Sciatic nerve (tissue), 2 donors: ENCODE data around the gene MAPKAP1. TPM values are rescaled to one million over a fixed set of nuclear protein-coding genes. Genes with fewer than 3 reads are reported as not detected.

Experiments used
- ATAC-seq: fragments of 200-7000 bp; cut with Tn5 transposase; one replicate; pipeline ENCODE4 v1.9.1; 2020; ENCODE audit warnings: mild to moderate bottlenecking, moderate library complexity
- DNase-seq: peaks from one replicate; pipeline ENCODE4 v3.0.0-alpha.2; 2020; ENCODE audit warnings: low spot score
- intact Hi-C: fragments of 100-400 bp; cut with DNase I; formaldehyde crosslinking; loops from one replicate; pipeline ENCODE4 v1.14.2; 2022
- total RNA-seq: library from RNA; stranded (reverse); fragmentation: NEBNext Ultra II Directional; extraction: Animal tissue kit (Norgen Biotek cat#: 25700); gene quantifications from one replicate; pipeline ENCODE4 v1.2.1, GENCODE V29; 2021
- donor health status: DM: no; HTN: no; CAD: no.
- donor health status: DM: no; HTN: no; CAD: no.

Gene MAPKAP1
- total RNA-seq, 1 donor from 2014 or later: 54.6 TPM

DNA sequence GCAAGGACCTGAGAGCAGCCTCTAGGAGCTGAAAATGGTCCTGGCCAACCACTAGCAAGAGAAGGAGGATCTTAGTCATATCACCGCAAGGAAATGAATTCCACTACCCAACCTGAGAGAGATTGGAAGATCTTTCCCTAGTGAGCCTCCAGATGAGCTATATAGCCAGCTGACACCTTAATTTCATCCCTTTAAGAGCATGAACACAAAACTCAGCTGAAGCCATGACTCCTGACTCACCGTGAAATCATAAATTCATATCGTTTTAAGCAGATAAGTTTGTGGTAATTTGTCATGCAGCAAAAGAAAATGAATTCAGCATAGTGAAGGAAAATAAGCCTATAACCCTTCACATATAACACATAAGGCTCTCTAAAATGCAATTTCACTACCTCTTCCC, 23.5 kb downstream of the MAPKAP1 start:
- no peak for ATAC-seq
- DNase-seq: no peak
- intact Hi-C loops: no loop called here

DNA sequence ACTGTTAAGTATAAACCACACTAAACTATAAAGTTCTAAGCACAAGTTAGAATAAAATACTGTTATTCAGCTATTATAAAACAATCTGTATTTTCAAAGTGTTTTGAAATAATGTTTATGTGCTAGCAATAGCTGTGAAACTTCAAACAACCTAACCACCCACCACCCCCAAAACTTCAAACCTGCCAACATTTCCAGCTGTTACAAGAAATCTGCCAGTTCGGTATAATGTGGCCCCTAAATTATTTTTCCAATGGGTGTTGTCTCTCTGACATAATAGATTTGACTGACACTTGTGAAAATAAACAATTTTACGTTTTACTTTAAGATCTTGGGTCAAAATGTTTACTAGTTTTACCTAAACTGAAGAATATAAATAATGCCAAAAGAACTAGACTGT, 24.7 kb downstream of the MAPKAP1 start:
- ATAC-seq: no peak
- DNase-seq: no peak
- intact Hi-C loops: no loop called here

DNA sequence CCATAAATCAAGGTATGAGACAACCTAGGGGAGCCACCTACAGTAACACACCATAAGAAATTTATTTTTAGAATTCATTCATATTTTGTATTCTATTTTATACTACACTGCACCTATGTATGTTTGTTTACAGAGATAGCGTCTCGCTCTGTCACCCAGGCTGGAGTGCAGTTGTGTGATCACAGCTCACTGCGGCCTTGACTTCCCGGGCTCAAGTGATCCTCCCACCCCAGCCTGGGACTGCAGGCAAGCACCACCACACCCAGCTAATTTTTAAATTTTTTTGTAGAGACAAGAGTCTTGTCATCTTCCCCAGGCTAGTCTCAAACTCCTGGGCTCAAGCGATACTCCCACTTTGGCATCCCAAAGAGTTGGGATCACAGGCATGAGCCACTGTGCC, 25.4 kb downstream of the MAPKAP1 start:
- no peak for ATAC-seq
- DNase-seq: no peak
- intact Hi-C loops: no loop called here

DNA sequence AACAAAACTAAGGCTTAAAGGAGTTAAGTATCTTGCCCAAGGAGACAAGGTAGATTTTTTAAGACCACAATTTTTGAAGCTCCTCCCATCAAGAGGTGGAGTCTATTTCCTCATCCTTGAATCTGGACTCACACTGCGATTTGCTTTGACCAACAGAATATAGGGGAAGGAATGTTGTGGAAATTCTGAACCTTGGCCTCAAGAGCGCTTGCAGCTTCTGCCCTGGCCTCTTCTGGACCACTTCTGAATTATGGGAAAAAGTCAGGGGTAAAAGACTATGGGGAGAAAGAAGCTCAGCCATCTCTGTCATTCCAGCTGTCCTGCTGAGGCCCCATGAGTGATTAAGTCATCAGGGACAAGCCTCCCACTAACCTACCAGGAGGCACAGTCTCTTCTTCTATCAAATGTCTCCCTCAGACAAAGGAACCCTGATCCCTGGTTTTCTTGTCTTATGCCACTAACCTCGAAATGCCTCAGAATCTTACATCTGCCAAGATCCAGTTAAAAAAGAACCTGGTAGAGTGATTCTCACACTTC, 25.9 kb downstream of the MAPKAP1 start:
- no peak for DNase-seq
- ATAC-seq: no peak
- intact Hi-C loops: no loop called here

DNA sequence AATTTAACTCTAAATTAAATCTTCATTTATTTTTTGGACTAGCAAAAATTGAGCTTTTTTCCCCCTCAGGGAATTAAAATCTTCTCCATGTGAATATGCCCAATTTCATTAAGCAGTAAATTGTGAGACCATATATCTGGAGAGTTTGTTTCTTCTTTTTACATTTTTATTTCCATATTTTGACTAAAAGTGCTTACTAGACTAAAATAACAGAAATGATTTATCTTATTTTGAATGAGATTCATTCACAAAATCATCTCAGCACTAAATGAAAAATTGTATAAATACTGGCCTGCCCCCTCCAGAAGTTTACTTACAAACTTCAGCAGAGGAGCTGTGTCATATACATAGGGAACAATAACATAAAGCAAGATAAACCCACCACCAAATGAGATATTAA, 26.6 kb downstream of the MAPKAP1 start:
- intact Hi-C loops: no loop called here
- DNase-seq: no peak
- ATAC-seq: no peak

DNA sequence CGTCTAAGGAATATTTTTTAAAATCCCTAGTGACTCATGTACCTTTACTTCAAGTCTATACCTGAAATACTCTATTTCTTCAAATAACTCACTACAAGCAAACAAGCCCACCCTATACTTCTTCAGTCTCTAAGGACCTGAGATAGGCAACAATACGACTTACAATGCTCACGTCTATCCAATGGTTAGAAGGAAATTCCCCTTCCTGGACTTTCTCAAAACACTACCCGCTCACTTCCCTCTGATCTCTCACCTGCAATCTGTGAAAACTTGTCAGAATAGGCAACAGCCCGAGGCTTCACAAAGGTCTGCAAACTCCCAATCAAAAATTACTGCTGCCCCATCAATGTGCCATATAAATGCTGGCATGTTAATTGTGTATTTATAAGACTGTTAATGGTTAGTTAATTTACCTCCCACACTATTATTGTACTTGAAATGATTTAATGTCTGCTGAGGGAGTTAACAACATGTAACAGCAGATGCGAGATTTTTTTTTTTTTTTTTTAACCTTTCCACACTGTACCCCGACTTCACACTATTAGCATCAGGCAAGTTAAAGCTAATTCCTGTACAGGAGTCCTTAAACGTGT, 27.3 kb downstream of the MAPKAP1 start:
- intact Hi-C loops: no loop called here
- DNase-seq (no peak), ATAC-seq (no peak)

DNA sequence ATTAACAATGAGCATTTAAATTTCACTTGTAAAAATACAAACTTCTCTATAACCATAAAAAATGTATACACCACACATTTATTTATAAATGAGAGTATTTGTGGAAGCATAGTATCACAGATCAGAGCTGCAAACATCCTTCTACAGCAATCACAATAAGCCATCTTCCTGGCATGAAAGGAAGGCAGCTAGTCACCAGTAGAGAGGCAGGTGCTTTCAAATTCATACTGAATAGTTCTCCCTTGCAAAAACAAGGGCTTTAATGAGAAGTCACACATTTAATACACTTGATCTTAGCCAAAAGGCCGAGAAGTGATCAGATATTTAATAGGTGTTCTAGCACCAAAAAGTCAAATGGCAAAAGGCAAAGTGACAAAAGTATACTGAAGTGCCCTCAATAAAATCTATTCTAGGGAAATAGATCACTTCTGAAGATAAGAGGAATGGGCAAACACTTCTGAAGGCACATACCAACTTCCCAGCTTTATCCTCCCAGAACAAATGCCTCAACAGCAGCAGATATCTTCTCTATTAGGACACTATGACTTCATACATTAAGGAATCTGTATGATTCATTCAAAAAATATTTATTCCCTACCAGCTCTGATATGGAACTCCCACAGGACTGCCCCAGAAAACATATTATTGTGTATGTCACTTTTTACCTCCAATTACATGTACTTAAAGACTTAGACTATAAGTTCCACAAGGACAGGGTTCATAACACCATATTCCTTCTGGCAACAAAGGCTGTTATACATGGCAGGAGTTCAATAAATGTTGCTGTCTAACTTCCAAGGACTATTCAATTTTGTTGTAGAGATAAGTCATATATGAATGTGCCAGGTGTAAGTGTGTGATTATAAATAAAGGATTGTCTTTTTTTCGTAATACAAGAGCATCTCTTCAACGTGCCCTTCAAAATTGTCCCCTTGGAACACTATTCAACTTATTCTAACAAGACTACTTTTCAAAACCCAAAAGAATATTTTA, 31.7 kb downstream of the MAPKAP1 start:
- intact Hi-C loops: no loop called here
- DNase-seq (no peak), ATAC-seq (no peak)

DNA sequence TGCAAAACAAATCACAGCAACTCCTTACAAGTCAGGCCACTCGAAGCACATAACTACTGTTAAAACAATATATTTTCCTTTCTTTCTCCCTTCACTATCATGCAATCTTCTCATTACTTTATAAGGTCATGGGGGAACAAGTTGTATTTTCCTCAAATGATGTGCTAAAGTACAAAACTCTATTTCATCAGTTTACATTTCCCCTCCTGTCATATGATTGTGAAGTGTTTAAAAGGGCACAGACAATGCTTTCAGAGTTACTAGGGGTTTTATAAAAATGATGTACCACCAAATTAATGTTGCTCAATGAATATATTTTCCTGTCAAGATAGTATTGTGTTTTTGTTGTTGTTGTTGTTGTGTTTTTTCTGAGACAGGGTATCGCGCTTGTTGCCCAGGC, 34.1 kb downstream of the MAPKAP1 start:
- ATAC-seq: no peak
- no peak for DNase-seq
- intact Hi-C loops: no loop called here

DNA sequence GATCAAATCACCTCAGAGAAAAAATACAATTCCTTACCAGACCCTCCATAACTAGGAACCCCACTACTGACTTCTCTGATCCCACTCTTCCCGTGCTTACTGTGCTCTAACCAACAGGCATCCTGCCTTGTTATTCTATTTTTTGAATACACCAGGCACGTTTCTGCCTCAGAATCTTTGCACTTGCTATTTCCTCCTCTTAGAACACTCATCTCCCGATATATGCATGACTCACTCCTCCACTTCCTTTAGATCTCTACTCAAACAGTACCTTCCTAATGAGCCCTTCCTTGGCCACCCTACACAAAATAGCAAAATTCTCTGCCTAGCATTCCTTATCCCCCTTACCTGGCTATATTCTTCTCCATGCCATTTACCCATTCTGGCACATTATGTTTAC, 43.9 kb downstream of the MAPKAP1 start:
- DNase-seq: no peak
- intact Hi-C loops: no loop called here
- no peak for ATAC-seq

DNA sequence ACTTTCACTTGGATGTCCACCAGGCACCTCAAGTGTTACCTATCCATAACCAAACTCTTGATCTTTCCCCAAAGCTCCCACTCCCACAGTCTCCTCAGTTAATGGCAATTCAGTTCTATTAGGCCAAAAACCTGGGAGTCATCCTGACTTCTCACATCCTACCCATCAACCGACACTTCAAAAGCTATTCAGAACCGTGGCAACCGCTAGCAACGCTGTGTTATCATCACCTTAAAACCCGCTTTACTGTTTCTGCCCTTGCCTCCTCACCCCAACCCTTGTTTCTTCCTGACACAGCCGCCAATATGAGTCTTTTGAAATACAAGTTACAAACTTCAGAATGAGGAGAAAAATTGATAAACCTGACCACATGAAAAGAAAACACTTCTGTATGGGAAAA, 46.5 kb downstream of the MAPKAP1 start:
- intact Hi-C loops: no loop called here
- DNase-seq (no peak), ATAC-seq (no peak)

DNA sequence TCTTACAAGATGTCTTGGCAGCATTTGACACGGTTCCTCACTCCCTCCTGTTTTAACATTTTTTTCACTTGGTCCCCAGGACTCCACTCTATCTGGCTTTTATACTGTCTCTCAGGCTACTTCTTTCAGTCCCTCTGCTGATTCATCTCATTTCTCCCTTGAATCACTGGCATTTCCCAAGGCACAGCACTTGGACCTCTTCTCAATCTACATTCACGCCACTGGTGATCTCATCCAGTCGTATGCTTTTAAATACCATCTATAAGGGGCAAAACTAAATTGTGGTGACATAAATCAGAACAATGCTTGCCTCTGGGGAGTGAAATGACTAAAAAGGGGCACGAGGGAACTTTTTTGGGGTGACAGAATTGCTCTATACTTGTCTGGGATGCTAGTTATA, 47.1 kb downstream of the MAPKAP1 start:
- intact Hi-C loops: no loop called here
- no peak for ATAC-seq
- DNase-seq: no peak

DNA sequence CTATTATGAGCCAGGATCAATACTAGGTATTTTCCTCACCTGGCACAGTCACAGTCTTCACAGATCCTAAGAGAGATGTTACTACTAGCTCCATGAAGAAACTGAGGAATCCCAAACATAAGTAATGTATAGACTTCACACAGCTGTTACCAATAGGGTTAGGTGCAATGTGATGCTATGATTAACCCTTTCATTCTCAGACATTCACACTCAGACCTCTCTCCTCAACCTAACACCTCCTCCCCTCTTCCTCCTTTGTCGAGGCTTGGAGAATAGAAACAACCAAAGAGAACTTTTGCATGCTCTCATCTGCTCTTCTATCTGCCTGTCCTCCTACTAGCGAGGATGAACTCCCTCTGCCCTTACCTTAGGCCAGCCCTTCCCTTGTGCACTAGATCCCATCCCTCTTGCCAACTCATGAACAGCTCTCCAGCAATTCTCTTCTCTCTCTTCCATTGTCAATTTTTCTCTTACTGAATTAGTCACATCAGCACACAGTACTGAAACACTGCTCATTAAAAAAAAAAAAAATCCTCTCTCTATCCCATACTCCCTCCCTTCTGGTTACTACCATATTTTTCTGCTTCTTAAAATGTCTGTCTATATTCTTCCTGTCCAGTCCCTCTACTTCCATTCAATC, 47.7 kb downstream of the MAPKAP1 start:
- no peak for DNase-seq
- no peak for ATAC-seq
- intact Hi-C loops: no loop called here

DNA sequence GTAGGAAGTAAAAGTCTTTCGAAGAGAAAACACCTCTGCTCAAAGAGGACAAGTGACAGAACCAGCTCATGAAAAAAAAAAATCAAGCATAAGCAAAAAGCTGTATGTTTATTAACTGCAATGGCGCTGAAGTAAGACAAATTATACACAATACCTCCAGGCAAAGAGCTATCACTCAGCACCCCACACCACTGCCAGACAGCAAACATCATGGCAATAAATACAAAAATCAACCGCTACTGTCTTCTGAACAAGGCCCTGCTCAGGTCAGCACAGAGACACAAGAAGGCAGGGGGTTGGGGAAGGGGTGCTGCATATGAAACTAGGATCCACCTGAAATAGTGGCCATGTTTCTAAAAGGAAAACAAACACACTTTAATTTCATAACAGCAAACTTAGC, 50.4 kb downstream of the MAPKAP1 start:
- ATAC-seq: no peak
- intact Hi-C loops: no loop called here
- DNase-seq: no peak

DNA sequence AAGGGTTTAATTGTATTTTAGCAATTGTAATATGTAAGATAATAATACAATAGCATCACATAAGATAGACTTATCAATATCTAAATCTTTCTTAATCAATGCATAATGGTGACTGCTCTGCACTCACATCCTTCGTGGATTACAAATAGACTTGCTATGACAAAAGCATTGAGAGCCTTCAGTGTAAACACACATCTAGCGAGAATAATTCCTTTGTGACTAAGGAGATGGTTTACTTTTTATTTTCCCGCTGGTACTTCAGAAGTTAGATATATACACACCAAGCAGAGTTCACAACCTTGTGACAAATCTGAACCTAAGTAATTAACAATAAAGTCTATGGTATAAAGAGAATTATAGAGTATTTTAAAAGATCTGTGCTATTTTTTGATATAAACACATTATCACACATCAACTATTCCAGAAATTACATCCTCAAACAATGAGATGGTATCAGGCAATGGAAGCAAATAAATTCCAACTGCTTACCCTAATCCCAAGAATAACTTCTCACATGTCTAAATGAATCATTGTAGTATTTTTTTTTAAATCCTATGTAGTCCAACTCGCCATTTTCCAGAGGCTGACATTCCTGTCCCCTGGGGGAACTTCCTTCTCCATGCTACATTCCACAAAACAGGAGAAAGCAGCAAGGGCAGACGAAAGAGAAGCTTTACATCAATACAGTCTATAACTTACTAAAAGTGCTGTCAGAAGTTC, 51.2 kb downstream of the MAPKAP1 start:
- ATAC-seq: no peak
- intact Hi-C loops: no loop called here
- no peak for DNase-seq

DNA sequence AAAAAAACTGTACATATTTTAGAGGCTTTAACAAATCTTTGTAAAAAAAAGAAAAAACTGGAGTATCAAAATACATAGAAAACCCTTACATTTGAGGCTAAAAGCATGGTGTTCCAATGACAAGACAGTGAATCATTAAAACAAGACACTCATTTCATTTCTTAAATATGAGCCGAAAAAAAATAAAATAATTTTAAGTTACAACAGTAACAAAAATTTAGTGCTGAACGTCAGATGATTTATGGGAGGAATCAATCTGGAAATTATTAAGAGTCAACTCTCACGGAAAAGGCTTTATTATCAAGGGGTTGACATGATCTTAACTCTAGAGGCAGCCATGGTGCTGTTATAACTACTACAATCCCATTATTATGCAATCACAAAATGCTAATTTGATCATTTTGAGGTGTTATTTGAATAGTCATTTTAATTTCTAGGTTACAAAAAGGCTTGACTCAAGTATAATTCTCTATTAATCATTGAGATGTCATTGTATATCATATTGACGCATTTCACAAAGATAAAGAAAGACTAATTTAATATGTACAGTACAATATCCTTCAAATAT, 51.9 kb downstream of the MAPKAP1 start:
- no peak for DNase-seq
- intact Hi-C loops: no loop called here
- ATAC-seq: no peak

DNA sequence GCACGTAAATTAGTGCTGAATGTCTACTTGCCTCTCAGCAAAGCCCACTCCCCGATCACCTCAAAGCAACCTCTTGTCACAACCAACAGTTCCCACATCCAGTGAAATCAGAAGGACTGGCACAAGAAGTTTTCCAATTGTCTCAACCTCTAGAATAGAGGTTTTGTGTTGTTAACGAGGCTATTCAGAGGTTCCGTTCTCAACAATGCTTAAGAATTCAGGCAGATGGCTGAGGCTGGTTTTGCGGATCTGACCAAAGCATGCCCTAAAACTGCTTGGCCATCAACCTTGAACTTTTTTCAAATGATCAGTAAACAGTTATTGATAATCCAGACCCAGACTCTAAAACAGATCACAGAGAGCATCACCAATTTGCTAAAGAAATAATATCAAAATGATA, 52.9 kb downstream of the MAPKAP1 start:
- intact Hi-C loops: no loop called here
- ATAC-seq (no peak), DNase-seq (no peak)

DNA sequence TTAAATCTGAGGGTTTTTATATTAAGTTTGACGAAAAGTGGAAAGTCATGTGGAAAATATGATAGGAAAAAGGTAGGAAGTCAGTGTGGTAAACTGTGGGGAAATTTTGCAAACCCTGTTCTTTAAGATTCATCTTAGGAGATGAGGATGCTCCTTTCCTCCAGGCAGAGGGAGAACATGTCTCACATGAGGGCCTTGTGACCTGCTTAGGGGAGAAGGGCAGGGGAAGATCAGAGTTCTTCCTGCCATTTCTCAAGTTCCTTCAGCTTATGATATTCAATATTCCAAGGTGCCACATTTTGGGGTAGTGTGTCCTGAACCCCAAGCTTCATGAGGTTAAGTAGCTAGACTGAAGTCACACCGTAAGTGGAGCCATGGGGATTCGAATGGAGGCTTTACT, 53.7 kb downstream of the MAPKAP1 start:
- DNase-seq: no peak
- no peak for ATAC-seq
- intact Hi-C loops: no loop called here

DNA sequence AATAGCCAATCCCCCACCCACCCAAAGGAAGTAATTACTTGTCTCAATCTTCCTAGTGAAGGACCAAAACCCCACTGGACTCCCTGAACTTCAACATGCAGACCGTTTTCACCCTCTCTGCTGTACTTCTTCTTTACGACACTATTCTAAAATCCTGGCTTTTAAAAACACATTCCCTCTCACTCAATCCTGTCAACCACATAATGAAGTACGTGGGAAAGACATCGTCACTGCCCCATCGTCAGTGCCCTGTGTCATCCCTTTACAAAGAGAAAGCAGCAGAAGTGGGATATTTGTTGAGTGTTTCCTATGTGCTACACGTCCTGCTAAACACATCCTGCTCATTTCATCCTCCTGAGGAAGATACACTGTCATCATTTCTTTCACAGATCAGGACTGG, 54.2 kb downstream of the MAPKAP1 start:
- ATAC-seq (no peak), DNase-seq (no peak)
- intact Hi-C loops: no loop called here

DNA sequence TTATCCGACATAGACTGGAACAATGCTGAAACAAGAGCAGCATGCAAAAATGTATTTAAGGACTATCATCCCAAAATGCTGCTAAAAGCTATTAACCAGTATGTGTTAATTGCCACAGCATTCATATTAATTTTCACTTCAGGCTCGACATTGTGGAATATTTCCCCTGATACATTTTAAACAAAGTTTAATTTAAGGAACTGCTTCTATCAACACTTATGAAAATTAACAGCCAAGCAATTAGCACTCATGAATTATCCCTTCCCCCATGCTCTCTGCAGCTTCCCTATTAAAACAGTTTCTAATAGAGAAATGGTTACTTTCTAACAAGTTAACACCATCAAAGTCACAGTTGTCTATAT, 54.8 kb downstream of the MAPKAP1 start:
- no peak for DNase-seq
- no peak for ATAC-seq
- intact Hi-C loops: no loop called here
